ENCODE results near the gene RTL9.

RTL9 gene

DNA sequence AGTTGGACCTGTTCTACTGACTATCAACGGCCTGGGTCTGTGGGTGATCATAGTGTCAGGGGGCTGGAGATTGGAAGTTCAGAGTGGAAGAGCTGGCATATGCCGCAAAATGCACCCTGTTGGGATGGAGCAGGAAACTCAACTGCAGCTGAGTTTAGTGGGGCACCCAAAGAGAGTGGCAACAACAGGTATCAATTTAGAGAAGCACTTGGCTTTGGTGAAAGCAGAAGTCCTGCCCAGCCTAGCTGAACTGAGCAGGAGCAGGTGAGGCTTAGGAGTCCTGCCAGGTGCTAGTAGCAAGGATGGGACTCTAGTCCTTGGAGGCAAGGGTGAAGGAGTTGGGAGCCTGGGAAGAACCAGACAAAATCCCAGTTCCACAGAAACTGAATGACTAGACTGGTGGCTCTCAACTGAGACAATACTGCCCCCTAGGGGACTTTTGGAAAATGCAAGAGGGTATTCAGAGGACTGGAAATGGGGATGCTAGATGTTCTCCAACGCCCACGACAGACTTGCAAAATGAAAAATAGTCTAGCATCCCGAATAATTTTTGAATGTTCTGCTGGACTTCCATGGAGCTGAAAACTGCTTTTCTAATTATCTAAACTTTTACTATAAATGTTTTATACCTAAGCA lies 49.4 kb downstream of the RTL9 start:
- peak; percentile 5 for DNase-seq

All from stimulated activated CD4-positive, alpha-beta T cell treated with anti-CD3 and anti-CD28 coated beads, Interleukin-12 subunit alpha, Interleukin-12 subunit beta, amount 100 ng/mL, for 4 hours (primary cell).